Measurements from ENCODE around the gene OTUD4.

DNA sequence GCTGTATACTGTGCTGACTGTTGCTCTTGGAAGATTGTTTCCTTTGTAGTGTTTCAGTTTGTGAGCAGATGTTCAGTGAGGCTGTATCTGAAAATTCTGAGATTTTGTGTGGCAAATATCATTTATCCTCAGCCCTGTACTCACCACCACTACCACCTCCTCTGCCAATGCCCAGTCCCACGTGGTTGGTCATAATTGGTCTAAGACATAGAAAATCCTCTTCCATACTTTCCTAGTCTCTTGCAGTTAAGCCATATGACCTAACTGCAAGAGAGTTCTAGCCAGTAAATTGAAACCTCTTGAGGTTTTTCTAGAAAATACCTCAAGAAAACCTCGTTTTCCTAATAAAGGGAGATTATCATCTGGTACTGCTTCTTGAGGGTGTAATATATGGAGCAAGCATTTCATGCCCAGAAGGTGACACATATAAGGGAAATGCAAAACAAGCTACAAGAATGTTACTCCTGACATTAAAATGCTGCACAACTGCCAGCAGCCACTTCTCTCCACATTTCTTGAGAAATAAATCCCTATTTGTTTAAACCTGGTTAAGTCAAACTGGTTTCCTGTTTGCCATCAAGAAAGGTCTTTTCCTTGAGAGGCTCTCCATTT is 49.5 kb downstream of the OTUD4 start:
- TF ChIP-seq, protein P1, sequence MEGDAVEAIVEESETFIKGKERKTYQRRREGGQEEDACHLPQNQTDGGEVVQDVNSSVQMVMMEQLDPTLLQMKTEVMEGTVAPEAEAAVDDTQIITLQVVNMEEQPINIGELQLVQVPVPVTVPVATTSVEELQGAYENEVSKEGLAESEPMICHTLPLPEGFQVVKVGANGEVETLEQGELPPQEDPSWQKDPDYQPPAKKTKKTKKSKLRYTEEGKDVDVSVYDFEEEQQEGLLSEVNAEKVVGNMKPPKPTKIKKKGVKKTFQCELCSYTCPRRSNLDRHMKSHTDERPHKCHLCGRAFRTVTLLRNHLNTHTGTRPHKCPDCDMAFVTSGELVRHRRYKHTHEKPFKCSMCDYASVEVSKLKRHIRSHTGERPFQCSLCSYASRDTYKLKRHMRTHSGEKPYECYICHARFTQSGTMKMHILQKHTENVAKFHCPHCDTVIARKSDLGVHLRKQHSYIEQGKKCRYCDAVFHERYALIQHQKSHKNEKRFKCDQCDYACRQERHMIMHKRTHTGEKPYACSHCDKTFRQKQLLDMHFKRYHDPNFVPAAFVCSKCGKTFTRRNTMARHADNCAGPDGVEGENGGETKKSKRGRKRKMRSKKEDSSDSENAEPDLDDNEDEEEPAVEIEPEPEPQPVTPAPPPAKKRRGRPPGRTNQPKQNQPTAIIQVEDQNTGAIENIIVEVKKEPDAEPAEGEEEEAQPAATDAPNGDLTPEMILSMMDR (IDR thresholded peaks at IDR 0.05), result no peak
- TF ChIP-seq EP300 (IDR thresholded peaks at IDR 0.05) (no peak), POLR2A (IDR thresholded peaks at IDR 0.05) (no peak)

All from tibial nerve (tissue), 4 donors.